ENCODE data around the gene ITGB1BP2.
"Not testable (repeated sequence)": the region's sequence is repeated elsewhere in the genome, so short reads cannot be mapped to it uniquely, and the experiment has no call there.

The ITGB1BP2 gene

DNA sequence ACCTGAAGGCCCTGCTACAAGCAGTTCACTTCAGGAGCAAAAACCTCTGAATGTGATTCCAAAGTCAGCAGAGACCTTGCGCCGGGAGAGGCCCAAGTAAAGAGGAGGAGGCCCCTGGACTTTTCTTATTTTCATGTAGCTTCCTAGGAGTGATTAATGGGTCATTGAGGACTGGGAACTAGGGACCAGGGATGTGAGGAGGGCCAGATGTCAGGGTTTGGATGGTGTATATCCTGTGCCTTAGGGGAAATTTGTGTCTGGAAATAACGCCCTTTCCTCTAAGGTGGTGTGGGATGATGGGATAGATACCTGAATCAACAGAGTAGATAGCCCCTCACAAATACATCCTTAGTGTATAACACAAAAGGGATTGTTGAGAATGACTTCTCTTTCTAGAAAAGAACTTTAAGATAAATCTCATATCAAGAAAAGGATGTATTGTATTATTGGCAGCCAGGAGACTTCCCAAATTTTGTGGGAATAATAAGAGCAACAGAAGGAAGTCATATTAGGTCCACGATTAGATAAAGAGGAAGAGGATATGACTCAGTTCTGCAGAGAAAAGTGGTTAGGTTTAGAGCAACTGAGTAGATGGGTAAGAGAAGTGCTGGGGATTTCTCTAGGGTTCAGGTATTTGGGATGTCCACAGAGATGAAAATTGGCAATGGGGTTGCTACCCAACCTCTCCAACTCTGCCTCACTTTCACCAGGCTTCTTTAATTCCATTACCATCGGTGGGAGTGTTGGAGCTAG lies 1.1 kb downstream of the ITGB1BP2 start:
- no peak for DNase-seq

DNA sequence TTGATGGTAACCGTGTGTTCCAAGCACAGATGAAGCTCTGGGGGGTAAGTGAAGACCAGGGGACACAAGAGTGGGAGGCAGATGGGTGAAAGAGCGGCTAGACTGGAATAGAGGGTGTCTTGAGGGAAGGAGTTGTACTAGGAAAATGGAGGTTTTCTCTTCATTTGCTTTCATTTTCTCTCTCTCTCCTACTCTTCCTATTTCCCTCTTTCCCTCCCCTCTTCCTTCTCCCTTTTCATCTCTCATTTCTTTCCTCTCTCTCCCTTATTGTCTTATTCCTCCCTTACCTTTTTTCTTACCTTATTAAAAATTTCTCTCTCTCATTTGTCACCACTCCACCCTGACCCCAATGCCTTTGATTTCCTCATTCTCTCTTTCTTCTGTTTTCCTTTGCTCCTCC lies 3.0 kb downstream of the ITGB1BP2 start:
- DNase-seq, result no peak

- no peak for DNase-seq
These were observed 14.4 kb downstream of the ITGB1BP2 start for GRCh38 chrX:71315917-71316316.

DNA sequence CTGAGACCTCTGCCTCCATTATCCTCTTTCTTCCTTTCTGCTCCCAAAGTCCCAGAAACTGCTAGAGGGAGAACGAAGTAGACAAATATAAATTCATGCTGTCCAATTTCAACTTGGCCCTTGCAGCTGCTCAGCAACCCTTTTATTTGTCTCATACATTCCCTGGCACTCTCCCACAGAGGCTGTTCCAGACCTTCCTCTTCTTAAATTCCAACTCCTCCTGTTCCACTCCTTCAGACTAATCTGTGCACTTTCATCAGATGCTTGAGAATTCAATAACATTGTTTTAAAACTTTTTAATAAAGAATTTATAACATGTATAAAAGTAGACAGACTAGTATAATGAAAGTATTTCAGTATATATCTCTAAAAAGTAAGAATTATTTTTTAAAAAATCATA lies 15.4 kb downstream of the ITGB1BP2 start:
- not testable (repeated sequence) for DNase-seq

DNA sequence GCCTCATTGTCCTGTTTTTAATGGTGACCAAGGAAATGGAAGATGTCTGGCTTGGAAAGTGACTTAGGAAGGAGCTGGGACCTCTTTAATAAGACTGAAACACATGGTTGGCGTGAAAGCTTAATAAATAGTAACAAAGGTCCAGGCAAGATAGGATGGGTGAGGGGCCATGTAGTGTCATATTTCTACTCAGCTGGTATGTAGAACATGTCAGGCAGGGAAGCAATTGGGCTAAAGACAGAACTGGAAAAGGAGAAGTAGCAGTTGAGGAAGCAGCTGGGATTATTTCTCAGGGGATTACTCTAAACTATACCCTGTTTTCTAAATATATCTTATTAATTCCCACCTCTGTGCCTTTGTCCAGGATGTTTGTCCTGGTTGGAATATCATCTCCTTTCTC lies 18.6 kb downstream of the ITGB1BP2 start:
- no peak for DNase-seq

- DNase-seq, result no peak
These were observed 20.2 kb downstream of the ITGB1BP2 start for GRCh38 chrX:71321731-71322130.

DNA sequence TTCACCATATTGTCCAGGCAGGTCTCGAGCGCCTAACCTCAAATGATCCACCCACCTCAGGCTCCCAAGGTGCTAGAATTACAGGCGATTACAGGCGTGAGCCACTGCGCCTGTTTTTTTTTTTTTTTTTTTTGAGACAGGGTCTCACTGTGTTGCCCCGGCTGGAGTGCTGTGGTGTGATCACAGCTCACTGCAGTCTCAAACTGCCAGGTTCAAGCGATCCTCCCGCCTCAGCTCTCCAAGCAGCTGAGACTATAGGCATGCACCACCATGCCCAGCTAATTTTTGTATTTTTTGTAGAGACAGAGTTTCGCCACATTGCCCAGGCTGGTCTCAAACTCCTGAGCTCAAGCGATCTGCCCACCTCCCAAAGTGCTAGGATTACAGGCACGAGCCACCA lies 22.9 kb downstream of the ITGB1BP2 start:
- DNase-seq, result not testable (repeated sequence)

DNA sequence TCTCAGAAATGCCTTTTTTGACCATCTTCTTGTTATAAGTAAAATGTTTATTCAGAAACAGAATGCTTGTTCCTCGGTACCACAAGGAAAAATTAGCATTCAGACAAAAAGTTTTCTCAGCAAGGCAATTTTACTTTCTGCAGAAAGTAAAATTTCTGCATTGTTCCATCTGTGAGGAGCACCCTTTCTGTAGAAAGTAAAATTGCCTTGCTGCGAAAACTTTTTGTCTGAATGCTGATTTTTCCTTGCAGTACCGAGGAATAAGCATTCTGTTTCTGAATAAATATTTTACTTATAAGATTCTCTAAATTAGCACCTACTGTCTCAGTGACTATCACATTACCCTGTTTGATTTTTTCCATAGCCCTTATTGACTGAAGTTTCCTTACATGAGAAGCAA lies 24.8 kb downstream of the ITGB1BP2 start:
- DNase-seq, result no peak

- not testable (repeated sequence) for DNase-seq
These were observed 47.7 kb downstream of the ITGB1BP2 start for GRCh38 chrX:71349151-71349665.

- not testable (repeated sequence) for DNase-seq
These were observed 48.3 kb downstream of the ITGB1BP2 start for GRCh38 chrX:71349867-71350266.

- DNase-seq, result not testable (repeated sequence)
These were observed 50.9 kb downstream of the ITGB1BP2 start for GRCh38 chrX:71352439-71352838.
